GM18907 (cell line): ENCODE results near the gene DCUN1D1.

Source experiments
- ATAC-seq: cut with Tn5 transposase; IDR thresholded peaks from one replicate; pipeline ENCODE4 v1.9.1; 2021; ENCODE audit warnings: mild to moderate bottlenecking, moderate library complexity; ENCODE audit not compliant: unreplicated experiment

The DCUN1D1 gene

GRCh38 chr3:182937293-182938051 is 42.9 kb downstream of the DCUN1D1 start:
- peak; percentile 94 for ATAC-seq

- no peak for ATAC-seq
Observed at GRCh38 chr3:182936918-182937285, 43.4 kb downstream of the DCUN1D1 start.

GRCh38 chr3:182936239-182936917 is 44.0 kb downstream of the DCUN1D1 start:
- no peak for ATAC-seq

GRCh38 chr3:182935803-182936202 is 44.5 kb downstream of the DCUN1D1 start:
- no peak for ATAC-seq

- peak; percentile 30 for ATAC-seq
Observed at GRCh38 chr3:182925944-182926337, 54.4 kb downstream of the DCUN1D1 start.

- ATAC-seq = peak; percentile 94
Observed at GRCh38 chr3:182925330-182925943, 54.9 kb downstream of the DCUN1D1 start.

GRCh38 chr3:182921665-182922355 is 58.5 kb downstream of the DCUN1D1 start:
- no peak for ATAC-seq

GRCh38 chr3:182920515-182921084 is 59.7 kb downstream of the DCUN1D1 start:
- no peak for ATAC-seq

- no peak for ATAC-seq
Observed at GRCh38 chr3:182919866-182920357, 60.4 kb downstream of the DCUN1D1 start.

GRCh38 chr3:182917134-182917533 is 63.2 kb downstream of the DCUN1D1 start:
- ATAC-seq = no peak

GRCh38 chr3:182914341-182914740 is 66.0 kb downstream of the DCUN1D1 start:
- peak; percentile 58 for ATAC-seq

- peak; percentile 95 for ATAC-seq
Observed at GRCh38 chr3:182913889-182914288, 66.4 kb downstream of the DCUN1D1 start.

- ATAC-seq = no peak
Observed at GRCh38 chr3:182912474-182912873, 67.9 kb downstream of the DCUN1D1 start.

GRCh38 chr3:182911782-182912111 is 68.6 kb downstream of the DCUN1D1 start:
- no peak for ATAC-seq

- ATAC-seq = no peak
Observed at GRCh38 chr3:182910936-182911781, 69.2 kb downstream of the DCUN1D1 start.

GRCh38 chr3:182909318-182910040 is 70.9 kb downstream of the DCUN1D1 start:
- ATAC-seq = no peak

- no peak for ATAC-seq
Observed at GRCh38 chr3:182908471-182908870, 71.9 kb downstream of the DCUN1D1 start.

GRCh38 chr3:182906036-182906435 is 74.3 kb downstream of the DCUN1D1 start:
- no peak for ATAC-seq

GRCh38 chr3:182905623-182906022 is 74.7 kb downstream of the DCUN1D1 start:
- no peak for ATAC-seq
